Neural crest cell (in vitro differentiated cells): Measurements from ENCODE around the gene RITA1. TPM values are rescaled to one million over a fixed set of nuclear protein-coding genes. Genes with fewer than 3 reads are reported as not detected.

Experiments
- DNase-seq: peaks from one replicate; pipeline ENCODE4 v3.0.0; 2021; ENCODE audit warnings: low read depth, mixed read lengths, low spot score
- H3K27ac Mint-ChIP-seq: one replicate; pipeline ENCODE4 v1.8.0; 2021; ENCODE audit warnings: mild to moderate bottlenecking, mixed read lengths; ENCODE audit not compliant: unreplicated experiment
- H3K27me3 Mint-ChIP-seq: 2 replicates; pipeline ENCODE4 v1.8.0; 2021; ENCODE audit warnings: low read depth, mild to moderate bottlenecking, mixed read lengths
- H3K36me3 Mint-ChIP-seq: 2 replicates; pipeline ENCODE4 v1.8.0; 2021; ENCODE audit warnings: low read depth, mild to moderate bottlenecking, mixed read lengths
- H3K4me1 Mint-ChIP-seq: 2 replicates; pipeline ENCODE4 v1.8.0; 2021; ENCODE audit warnings: mixed read lengths
- H3K4me3 Mint-ChIP-seq: one replicate; pipeline ENCODE4 v1.8.0; 2021; ENCODE audit warnings: mild to moderate bottlenecking, mixed read lengths
- H3K9me3 Mint-ChIP-seq: 2 replicates; pipeline ENCODE4 v1.8.0; 2021; ENCODE audit warnings: mixed read lengths
- total RNA-seq: library from RNA; stranded (reverse); gene quantifications from 2 replicates; pipeline ENCODE4 v1.2.1, GENCODE V29; 2021
- TF ChIP-seq, protein P1 (sequence below): fragments of 200-600 bp; sonication (generic); conservative IDR thresholded peaks from 2 replicates; pipeline ENCODE4 v1.5.0; 2021; ENCODE audit warnings: antibody characterized with exemption, mild to moderate bottlenecking

Gene RITA1
- total RNA-seq, 1 donor from 2014 or later, result 20.1 TPM

- no peaks in the 10 kb centered on the region for H3K27me3 Mint-ChIP-seq
- H3K9me3 Mint-ChIP-seq, result no peaks in the 10 kb centered on the region
Measured at GRCh38 chr12:113211160-113211559, 25.6 kb downstream of the RITA1 start.

DNA sequence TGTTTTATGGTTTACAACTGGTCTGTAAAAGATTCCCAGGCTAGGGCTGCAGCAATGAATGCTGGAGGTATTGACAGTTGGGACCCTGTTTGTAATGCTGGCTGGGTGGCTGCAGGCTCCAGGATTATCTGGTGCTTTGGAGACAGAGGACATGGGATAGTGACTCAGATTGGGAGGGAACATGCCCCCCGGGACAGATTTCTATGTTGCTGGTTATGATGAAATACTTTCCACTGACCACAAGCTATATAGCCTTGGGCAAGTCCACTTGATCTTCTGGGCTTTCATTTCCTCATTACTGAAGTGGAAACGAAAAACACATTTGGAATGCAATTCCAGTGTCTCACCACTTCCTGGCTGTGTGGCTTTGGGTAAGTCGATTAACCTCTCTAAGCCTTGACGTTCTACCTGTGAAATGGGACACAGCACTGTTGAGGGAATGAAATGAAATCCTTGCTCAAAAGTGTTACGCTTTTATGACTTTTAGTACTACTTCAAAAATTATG lies 29.4 kb downstream of the RITA1 start:
- H3K27ac Mint-ChIP-seq, result no peak overlapping the region
- DNase-seq, result no peak

More at GRCh38 chr12:113211160-113211559, 25.6 kb downstream of the RITA1 start:
- H3K36me3 Mint-ChIP-seq, result peaks cover 4% of the 10 kb centered on the region
- no peak overlapping the region for H3K27ac Mint-ChIP-seq
- TF ChIP-seq, protein P1, sequence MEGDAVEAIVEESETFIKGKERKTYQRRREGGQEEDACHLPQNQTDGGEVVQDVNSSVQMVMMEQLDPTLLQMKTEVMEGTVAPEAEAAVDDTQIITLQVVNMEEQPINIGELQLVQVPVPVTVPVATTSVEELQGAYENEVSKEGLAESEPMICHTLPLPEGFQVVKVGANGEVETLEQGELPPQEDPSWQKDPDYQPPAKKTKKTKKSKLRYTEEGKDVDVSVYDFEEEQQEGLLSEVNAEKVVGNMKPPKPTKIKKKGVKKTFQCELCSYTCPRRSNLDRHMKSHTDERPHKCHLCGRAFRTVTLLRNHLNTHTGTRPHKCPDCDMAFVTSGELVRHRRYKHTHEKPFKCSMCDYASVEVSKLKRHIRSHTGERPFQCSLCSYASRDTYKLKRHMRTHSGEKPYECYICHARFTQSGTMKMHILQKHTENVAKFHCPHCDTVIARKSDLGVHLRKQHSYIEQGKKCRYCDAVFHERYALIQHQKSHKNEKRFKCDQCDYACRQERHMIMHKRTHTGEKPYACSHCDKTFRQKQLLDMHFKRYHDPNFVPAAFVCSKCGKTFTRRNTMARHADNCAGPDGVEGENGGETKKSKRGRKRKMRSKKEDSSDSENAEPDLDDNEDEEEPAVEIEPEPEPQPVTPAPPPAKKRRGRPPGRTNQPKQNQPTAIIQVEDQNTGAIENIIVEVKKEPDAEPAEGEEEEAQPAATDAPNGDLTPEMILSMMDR, result no peak
- no peak overlapping the region for H3K4me3 Mint-ChIP-seq
- no peak for DNase-seq
- H3K4me1 Mint-ChIP-seq, result peaks cover 18% of the 10 kb centered on the region

GRCh38 chr12:113216027-113216426 lies 30.5 kb downstream of the RITA1 start:
- H3K4me3 Mint-ChIP-seq, result no peak overlapping the region

More for the DNA sequence above, 29.4 kb downstream of the RITA1 start:
- TF ChIP-seq, protein P1, result no peak
- Mint-ChIP-seq H3K9me3 (no peaks in the 10 kb centered on the region), H3K4me3 (no peak overlapping the region), H3K27me3 (no peaks in the 10 kb centered on the region), H3K36me3 (no peaks in the 10 kb centered on the region), H3K4me1 (peaks cover 16% of the 10 kb centered on the region)

DNA sequence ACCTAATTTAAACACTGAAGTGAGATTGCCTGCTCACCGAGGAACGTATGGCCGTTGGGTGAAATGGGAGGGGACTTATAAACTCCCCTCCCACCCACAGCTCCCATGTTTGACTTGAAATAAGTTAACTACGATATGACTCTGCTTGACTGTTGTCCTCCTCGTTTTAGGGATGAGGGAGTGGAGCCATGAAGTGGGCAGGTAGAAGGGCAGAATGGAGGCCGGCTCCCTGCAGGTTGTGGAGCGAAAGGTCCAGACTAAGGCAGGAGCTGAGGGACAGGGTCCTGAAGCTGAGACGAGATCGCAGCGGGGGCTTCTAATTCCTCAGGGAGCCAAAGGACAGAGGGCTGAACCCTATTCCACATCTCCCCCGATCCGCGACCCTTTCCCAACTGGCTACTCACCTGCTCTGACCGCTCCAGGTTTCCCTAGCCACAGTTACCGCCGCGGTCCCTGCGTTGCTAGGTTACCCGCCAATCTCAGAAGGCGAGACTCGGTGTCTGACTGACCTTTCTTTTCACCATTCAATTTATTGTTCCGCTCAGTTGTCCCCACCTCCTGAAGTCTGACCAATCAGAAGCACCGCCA lies 35.2 kb downstream of the RITA1 start:
- no peaks in the 10 kb centered on the region for H3K36me3 Mint-ChIP-seq
- peak overlapping the region; percentile 9 for H3K27ac Mint-ChIP-seq
- peaks cover 39% of the 10 kb centered on the region for H3K4me1 Mint-ChIP-seq
- peak overlapping the region; percentile 94 for H3K4me3 Mint-ChIP-seq
- H3K27me3 Mint-ChIP-seq, result no peaks in the 10 kb centered on the region
- no peak for DNase-seq
- H3K9me3 Mint-ChIP-seq, result no peaks in the 10 kb centered on the region
- TF ChIP-seq, protein P1, result no peak

More at GRCh38 chr12:113216027-113216426, 30.5 kb downstream of the RITA1 start:
- peaks cover 25% of the 10 kb centered on the region for H3K4me1 Mint-ChIP-seq
- no peaks in the 10 kb centered on the region for H3K27me3 Mint-ChIP-seq
- no peaks in the 10 kb centered on the region for H3K9me3 Mint-ChIP-seq
- H3K36me3 Mint-ChIP-seq, result no peaks in the 10 kb centered on the region
- TF ChIP-seq, protein P1, result no peak
- no peak overlapping the region for H3K27ac Mint-ChIP-seq
- no peak for DNase-seq

GRCh38 chr12:113221181-113221996 lies 35.9 kb downstream of the RITA1 start, which contains the start of gene TPCN1:
TSS of gene TPCN1 (plus strand) at chr12:113221464. CDS start at chr12:113226853, 5,389 bp downstream.
- Mint-ChIP-seq H3K4me3 (peak within 1 kb of the TSS; percentile 94), H3K9me3 (no peaks in the 10 kb centered on the region), H3K27ac (peak within 1 kb of the TSS; percentile 9), H3K36me3 (no peaks in the 10 kb centered on the region), H3K4me1 (peaks cover 34% of the 10 kb centered on the region), H3K27me3 (no peaks in the 10 kb centered on the region)
- TF ChIP-seq, protein P1, result no peak
- DNase-seq, result peak; percentile 98
